Activated naive CD8-positive, alpha-beta T cell (primary cell): ENCODE data around the gene ARID5B.
A peak's percentile ranks its signal among the peaks of the same experiment; 100 is the strongest.

Source experiments
- H3K27ac Mint-ChIP-seq: one replicate; pipeline ENCODE4 v1.8.0; 2021; ENCODE audit warnings: mixed read lengths
- H3K27me3 Mint-ChIP-seq: one replicate; pipeline ENCODE4 v1.8.0; 2021; ENCODE audit warnings: mixed read lengths
- H3K36me3 Mint-ChIP-seq: one replicate; pipeline ENCODE4 v1.8.0; 2021; ENCODE audit warnings: mixed read lengths
- H3K4me1 Mint-ChIP-seq: one replicate; pipeline ENCODE4 v1.8.0; 2021; ENCODE audit warnings: low read depth, mixed read lengths
- H3K4me3 Mint-ChIP-seq: one replicate; pipeline ENCODE4 v1.8.0; 2021; ENCODE audit warnings: mild to moderate bottlenecking, mixed read lengths
- H3K9me3 Mint-ChIP-seq: one replicate; pipeline ENCODE4 v1.8.0; 2021; ENCODE audit warnings: low read depth, mixed read lengths

ARID5B gene

GRCh38 chr10:62079885-62080559, 178.5 kb downstream of the ARID5B start:
- H3K4me3 Mint-ChIP-seq: no peak overlapping the region
- peaks cover 67% of the 10 kb centered on the region for H3K4me1 Mint-ChIP-seq
- H3K36me3 Mint-ChIP-seq: peaks cover 30% of the 10 kb centered on the region
- H3K27me3 Mint-ChIP-seq: no peaks in the 10 kb centered on the region
- H3K9me3 Mint-ChIP-seq: no peaks in the 10 kb centered on the region
- peak overlapping the region; percentile 70 for H3K27ac Mint-ChIP-seq

GRCh38 chr10:62080905-62081304, 179.4 kb downstream of the ARID5B start:
- no peak overlapping the region for H3K4me3 Mint-ChIP-seq
- peaks cover 35% of the 10 kb centered on the region for H3K36me3 Mint-ChIP-seq
- peak overlapping the region; percentile 64 for H3K27ac Mint-ChIP-seq
- no peaks in the 10 kb centered on the region for H3K9me3 Mint-ChIP-seq
- H3K27me3 Mint-ChIP-seq: no peaks in the 10 kb centered on the region
- peaks cover 70% of the 10 kb centered on the region for H3K4me1 Mint-ChIP-seq

- Mint-ChIP-seq H3K27ac (peak overlapping the region; percentile 91), H3K36me3 (peaks cover 34% of the 10 kb centered on the region), H3K4me1 (peaks cover 65% of the 10 kb centered on the region), H3K4me3 (no peak overlapping the region), H3K27me3 (no peaks in the 10 kb centered on the region), H3K9me3 (no peaks in the 10 kb centered on the region)
These were observed 180.1 kb downstream of the ARID5B start for GRCh38 chr10:62081341-62082270.

- H3K4me3 Mint-ChIP-seq: peak overlapping the region; percentile 68
- H3K36me3 Mint-ChIP-seq: peaks cover 30% of the 10 kb centered on the region
- H3K9me3 Mint-ChIP-seq: no peaks in the 10 kb centered on the region
- peaks cover 60% of the 10 kb centered on the region for H3K4me1 Mint-ChIP-seq
- H3K27ac Mint-ChIP-seq: peak overlapping the region; percentile 91
- H3K27me3 Mint-ChIP-seq: no peaks in the 10 kb centered on the region
These were observed 180.8 kb downstream of the ARID5B start for GRCh38 chr10:62082271-62082656.

GRCh38 chr10:62082729-62083411, 181.4 kb downstream of the ARID5B start:
- Mint-ChIP-seq H3K4me1 (peaks cover 56% of the 10 kb centered on the region), H3K27me3 (no peaks in the 10 kb centered on the region), H3K27ac (peak overlapping the region; percentile 91), H3K36me3 (peaks cover 25% of the 10 kb centered on the region), H3K4me3 (peak overlapping the region; percentile 68), H3K9me3 (no peaks in the 10 kb centered on the region)

- Mint-ChIP-seq H3K4me3 (peak overlapping the region; percentile 68), H3K27me3 (no peaks in the 10 kb centered on the region), H3K36me3 (peaks cover 26% of the 10 kb centered on the region), H3K4me1 (peaks cover 60% of the 10 kb centered on the region), H3K27ac (peak overlapping the region; percentile 91), H3K9me3 (no peaks in the 10 kb centered on the region)
These were observed 182.1 kb downstream of the ARID5B start for GRCh38 chr10:62083412-62084267.

GRCh38 chr10:62084451-62084850, 183.0 kb downstream of the ARID5B start:
- H3K4me3 Mint-ChIP-seq: no peak overlapping the region
- H3K27ac Mint-ChIP-seq: peak overlapping the region; percentile 54
- peaks cover 27% of the 10 kb centered on the region for H3K36me3 Mint-ChIP-seq
- H3K4me1 Mint-ChIP-seq: peaks cover 65% of the 10 kb centered on the region
- H3K9me3 Mint-ChIP-seq: no peaks in the 10 kb centered on the region
- H3K27me3 Mint-ChIP-seq: no peaks in the 10 kb centered on the region

GRCh38 chr10:62085404-62085803, 183.9 kb downstream of the ARID5B start:
- H3K27ac Mint-ChIP-seq: peak overlapping the region; percentile 54
- H3K27me3 Mint-ChIP-seq: no peaks in the 10 kb centered on the region
- no peak overlapping the region for H3K4me3 Mint-ChIP-seq
- no peaks in the 10 kb centered on the region for H3K9me3 Mint-ChIP-seq
- H3K4me1 Mint-ChIP-seq: peaks cover 60% of the 10 kb centered on the region
- peaks cover 29% of the 10 kb centered on the region for H3K36me3 Mint-ChIP-seq

GRCh38 chr10:62085821-62086220, 184.3 kb downstream of the ARID5B start:
- Mint-ChIP-seq H3K27me3 (no peaks in the 10 kb centered on the region), H3K27ac (peak overlapping the region; percentile 54), H3K4me3 (no peak overlapping the region), H3K9me3 (no peaks in the 10 kb centered on the region), H3K4me1 (peaks cover 58% of the 10 kb centered on the region), H3K36me3 (peaks cover 32% of the 10 kb centered on the region)

- Mint-ChIP-seq H3K4me1 (peaks cover 43% of the 10 kb centered on the region), H3K36me3 (peaks cover 41% of the 10 kb centered on the region), H3K9me3 (no peaks in the 10 kb centered on the region), H3K27me3 (no peaks in the 10 kb centered on the region), H3K27ac (no peak overlapping the region), H3K4me3 (no peak overlapping the region)
These were observed 185.8 kb downstream of the ARID5B start for GRCh38 chr10:62087329-62087728.

- Mint-ChIP-seq H3K27me3 (no peaks in the 10 kb centered on the region), H3K9me3 (no peaks in the 10 kb centered on the region), H3K36me3 (peaks cover 46% of the 10 kb centered on the region), H3K4me1 (peaks cover 28% of the 10 kb centered on the region), H3K27ac (peak overlapping the region; percentile 5), H3K4me3 (no peak overlapping the region)
These were observed 187.3 kb downstream of the ARID5B start for GRCh38 chr10:62088786-62089185.

GRCh38 chr10:62092301-62093030, 191.0 kb downstream of the ARID5B start:
- peaks cover 15% of the 10 kb centered on the region for H3K4me1 Mint-ChIP-seq
- H3K27me3 Mint-ChIP-seq: no peaks in the 10 kb centered on the region
- H3K27ac Mint-ChIP-seq: no peak overlapping the region

GRCh38 chr10:62093863-62094291, 192.4 kb downstream of the ARID5B start:
- H3K9me3 Mint-ChIP-seq: no peaks in the 10 kb centered on the region
- no peak overlapping the region for H3K4me3 Mint-ChIP-seq
- no peaks in the 10 kb centered on the region for H3K27me3 Mint-ChIP-seq
- peaks cover 4% of the 10 kb centered on the region for H3K4me1 Mint-ChIP-seq
- H3K36me3 Mint-ChIP-seq: peaks cover 41% of the 10 kb centered on the region
- no peak overlapping the region for H3K27ac Mint-ChIP-seq

More at GRCh38 chr10:62092301-62093030, 191.0 kb downstream of the ARID5B start:
- Mint-ChIP-seq H3K4me3 (no peak overlapping the region), H3K9me3 (no peaks in the 10 kb centered on the region), H3K36me3 (peaks cover 39% of the 10 kb centered on the region)
